Bone marrow (tissue), 2 donors: ENCODE results near the gene TMEM11.

Experiments
- DNase-seq, 2 donors: peaks; one replicate each; lab custom pipeline; 2025; lab: John Stamatoyannopoulos, UW

The TMEM11 gene

GRCh38 chr17:21184570-21184969 lies 29.4 kb downstream of the TMEM11 start:
- no peak for DNase-seq

- no peak for DNase-seq
These were observed 30.5 kb downstream of the TMEM11 start for GRCh38 chr17:21183468-21183867.

GRCh38 chr17:21177854-21178600 lies 35.9 kb downstream of the TMEM11 start:
- DNase-seq = no peak

GRCh38 chr17:21177401-21177800 lies 36.6 kb downstream of the TMEM11 start:
- no peak for DNase-seq

- DNase-seq = no peak
These were observed 37.1 kb downstream of the TMEM11 start for GRCh38 chr17:21176773-21177395.

GRCh38 chr17:21174713-21175112 lies 39.2 kb downstream of the TMEM11 start:
- DNase-seq = no peak

- no peak for DNase-seq
These were observed 39.8 kb downstream of the TMEM11 start for GRCh38 chr17:21174186-21174585.

- DNase-seq = no peak
These were observed 40.4 kb downstream of the TMEM11 start for GRCh38 chr17:21173543-21173942.

- DNase-seq = no peak
These were observed 41.1 kb downstream of the TMEM11 start for GRCh38 chr17:21172846-21173245.

- no peak for DNase-seq
These were observed 41.9 kb downstream of the TMEM11 start for GRCh38 chr17:21171970-21172510.

GRCh38 chr17:21171309-21171922 lies 42.5 kb downstream of the TMEM11 start:
- DNase-seq = no peak

- DNase-seq = no peak
These were observed 43.2 kb downstream of the TMEM11 start for GRCh38 chr17:21170809-21171208.

GRCh38 chr17:21169496-21169895 lies 44.5 kb downstream of the TMEM11 start:
- no peak for DNase-seq

GRCh38 chr17:21168555-21168865 lies 45.5 kb downstream of the TMEM11 start:
- DNase-seq = no peak

- DNase-seq = no peak
These were observed 46.7 kb downstream of the TMEM11 start for GRCh38 chr17:21167303-21167702.

GRCh38 chr17:21166595-21167210 lies 47.3 kb downstream of the TMEM11 start:
- no peak for DNase-seq

GRCh38 chr17:21165922-21166594 lies 47.9 kb downstream of the TMEM11 start:
- DNase-seq = no peak

GRCh38 chr17:21164620-21165019 lies 49.3 kb downstream of the TMEM11 start:
- no peak for DNase-seq

GRCh38 chr17:21164216-21164615 lies 49.7 kb downstream of the TMEM11 start:
- no peak for DNase-seq

- no peak for DNase-seq
These were observed 50.9 kb downstream of the TMEM11 start for GRCh38 chr17:21163101-21163500.

GRCh38 chr17:21162394-21162775 lies 51.6 kb downstream of the TMEM11 start:
- no peak for DNase-seq
